HCT116 (cell line): ENCODE results near the gene ZSWIM8. TPM values are rescaled to one million over a fixed set of nuclear protein-coding genes. Genes with fewer than 3 reads are reported as not detected.

Experiments used
- ATAC-seq: fragments of 200-7000 bp; cut with Tn5 transposase; 2 replicates; pipeline ENCODE4 v1.9.1; 2020; ENCODE audit warnings: mild to moderate bottlenecking, moderate library complexity
- BruUV-seq: library from RNA; stranded (reverse); fragments of 400-500 nt; replicated peaks from 2 replicates; lab custom pipeline; 2021; lab: Mats Ljungman, UMichigan
- CTCF ChIA-PET: fragments of 300-600 bp; sonication (Branson Sonifier 250); formaldehyde crosslinking; loops from one replicate; lab custom pipeline; 2021; ENCODE audit warnings: antibody characterized with exemption; lab: Charles Lee
- POLR2A ChIA-PET: fragments of 300-600, 350-600 bp; sonication (Branson Sonifier 250); formaldehyde crosslinking; loops from one replicate; lab custom pipeline; 2021; ENCODE audit warnings: antibody characterized with exemption; lab: Charles Lee
- RAD21 ChIA-PET, 2 experiments: fragments of 300-600 bp; sonication (Branson Sonifier 250); formaldehyde crosslinking; loops; one replicate each; lab custom pipeline; 2023; ENCODE audit warnings: low total read pairs in 2 of 2; ENCODE audit not compliant: uncharacterized antibody in 2 of 2, unreplicated experiment in 2 of 2, low non-redundant PET in 1 of 2; lab: Charles Lee
- DNase-seq: peaks from one replicate; pipeline ENCODE4 v3.0.0-alpha.2; 2010; ENCODE audit warnings: low read depth, low spot score
- H2AFZ ChIP-seq: fragments of 200-600 bp; shearing (Covaris generic), sonication (generic); 2 replicates; pipeline ENCODE4 v1.6.1; 2017; ENCODE audit warnings: low read depth, mixed run types, mixed read lengths, antibody characterized with exemption, low read length; ENCODE audit not compliant: poor library complexity, severe bottlenecking
- H3K27ac ChIP-seq: 2 replicates; pipeline ENCODE4 v1.5.1; 2012; ENCODE audit warnings: low read depth, low read length
- H3K27me3 ChIP-seq: fragments of 200-600 bp; sonication (generic); 2 replicates; pipeline ENCODE4 v1.6.1; 2016; ENCODE audit warnings: mixed run types, low read length, mixed read lengths; ENCODE audit not compliant: insufficient read depth
- H3K36me3 ChIP-seq, 2 experiments: fragments of 200-500 bp in 1 of 2; fragments of 200-600 bp in 1 of 2; sonication (Bioruptor generic) in 1 of 2; sonication (generic) in 1 of 2; 2 replicates each; pipeline versions ENCODE4 v1.5.1 to v1.6.1; 2014 to 2016; ENCODE audit warnings: low read length in 2 of 2, inconsistent platforms in 1 of 2, mixed read lengths in 1 of 2, mixed run types in 1 of 2; ENCODE audit not compliant: insufficient read depth in 2 of 2, control insufficient read depth in 1 of 2
- H3K4me1 ChIP-seq, 2 experiments: fragments of 200-600 bp in 1 of 2; sonication (generic) in 1 of 2; 2 replicates each; pipeline versions ENCODE4 v1.5.1 to v1.6.1; 2012 to 2017; ENCODE audit warnings: low read length in 2 of 2, inconsistent platforms in 1 of 2, mild to moderate bottlenecking in 1 of 2, mixed read lengths in 1 of 2, mixed run types in 1 of 2, moderate library complexity in 1 of 2; ENCODE audit not compliant: insufficient read depth in 2 of 2, control insufficient read depth in 1 of 2
- H3K4me2 ChIP-seq: fragments of 200-600 bp; sonication (generic); 2 replicates; pipeline ENCODE4 v1.6.1; 2017; ENCODE audit warnings: mixed run types, low read length, mixed read lengths
- H3K4me3 ChIP-seq, 2 experiments: fragments of 200-600 bp in 1 of 2; sonication (generic) in 1 of 2; replicated peaks in 1 of 2; 2 replicates each; pipeline ENCODE4 v1.5.1; 2011 to 2016; ENCODE audit warnings: low read length in 2 of 2, control low read depth in 1 of 2, low read depth in 1 of 2, mild to moderate bottlenecking in 1 of 2, mixed read lengths in 1 of 2, mixed run types in 1 of 2
- H3K79me2 ChIP-seq: fragments of 200-600 bp; sonication (generic); 2 replicates; pipeline ENCODE4 v1.6.1; 2017; ENCODE audit warnings: mild to moderate bottlenecking, mixed run types, low read length, moderate library complexity, mixed read lengths; ENCODE audit not compliant: insufficient read depth
- H3K9ac ChIP-seq: fragments of 200-600 bp; sonication (generic); 2 replicates; pipeline ENCODE4 v1.6.1; 2016; ENCODE audit warnings: low read length, mixed read lengths
- H3K9me2 ChIP-seq: fragments of 200-600 bp; sonication (generic), shearing (Covaris generic); 2 replicates; pipeline ENCODE4 v1.6.1; 2017; ENCODE audit warnings: mixed run types, mild to moderate bottlenecking, moderate library complexity; ENCODE audit not compliant: insufficient read depth
- H3K9me3 ChIP-seq, 2 experiments: fragments of 200-500 bp in 1 of 2; fragments of 200-600 bp in 1 of 2; sonication (Bioruptor generic) in 1 of 2; sonication (generic) in 1 of 2; 2 replicates each; pipeline ENCODE4 v1.6.1; 2014 to 2017; ENCODE audit warnings: low read length in 2 of 2, mixed read lengths in 2 of 2, inconsistent platforms in 1 of 2, low read depth in 1 of 2, mild to moderate bottlenecking in 1 of 2, mixed run types in 1 of 2, moderate library complexity in 1 of 2; ENCODE audit not compliant: control insufficient read depth in 1 of 2, insufficient read depth in 1 of 2
- H4K20me1 ChIP-seq: fragments of 200-600 bp; sonication (generic), shearing (Covaris generic); 2 replicates; pipeline ENCODE4 v1.6.1; 2017; ENCODE audit warnings: mixed run types, mild to moderate bottlenecking, moderate library complexity; ENCODE audit not compliant: insufficient read depth
- CEBPB ChIP-seq: IDR thresholded peaks from 2 replicates; pipeline ENCODE4 v1.6.1; 2012; ENCODE audit warnings: low read depth
- EGR1 ChIP-seq: IDR thresholded peaks from 2 replicates; pipeline ENCODE4 v1.6.1; 2012; ENCODE audit warnings: low read depth
- ELF1 ChIP-seq: IDR thresholded peaks from 2 replicates; pipeline ENCODE4 v1.6.1; 2012; ENCODE audit warnings: low read depth, borderline replicate concordance
- MAX ChIP-seq: IDR thresholded peaks from 2 replicates; pipeline ENCODE4 v1.6.1; 2012
- POLR2A ChIP-seq: IDR thresholded peaks from 2 replicates; pipeline ENCODE4 v1.7.0; 2011; ENCODE audit warnings: borderline replicate concordance; ENCODE audit not compliant: insufficient read depth, insufficient read length; ENCODE audit errors: extremely low read depth
- RAD21 ChIP-seq: IDR thresholded peaks from 2 replicates; pipeline ENCODE4 v1.6.1; 2012; ENCODE audit warnings: low read depth, mild to moderate bottlenecking
- SRF ChIP-seq: IDR thresholded peaks from 2 replicates; pipeline ENCODE4 v1.6.1; 2012; ENCODE audit warnings: low read depth
- YY1 ChIP-seq: IDR thresholded peaks from 2 replicates; pipeline ENCODE4 v1.6.1; 2011; ENCODE audit warnings: low read length, low read depth, moderate library complexity, mild to moderate bottlenecking; ENCODE audit not compliant: insufficient replicate concordance; ENCODE audit errors: extremely low read depth
- ZBTB33 ChIP-seq: IDR thresholded peaks from 2 replicates; pipeline ENCODE4 v1.6.1; 2011; ENCODE audit warnings: mild to moderate bottlenecking, low read length, moderate library complexity; ENCODE audit not compliant: insufficient replicate concordance; ENCODE audit errors: extremely low read depth
- ZFX ChIP-seq: fragments of 450-650 bp; IDR thresholded peaks from 2 replicates; pipeline ENCODE4 v1.6.1; 2017
- intact Hi-C: fragments of 100-400 bp; cut with micrococcal nuclease; formaldehyde crosslinking; loops from 2 replicates; pipeline ENCODE4 v1.10.0; 2022
- total RNA-seq: library from RNA; stranded (reverse); gene quantifications from one replicate; pipeline ENCODE4 v1.2.1, GENCODE V29; 2021; ENCODE audit not compliant: unreplicated experiment

ZSWIM8 gene
- total RNA-seq, 1 experiment from 2014 or later = 49.9 TPM

GRCh38 chr10:73743327-73743904 is 42.0 kb upstream of the ZSWIM8 start:
- RAD21 ChIA-PET = no interaction called here

More at GRCh38 chr10:73743327-73743904, 42.0 kb upstream of the ZSWIM8 start:
- intact Hi-C loops = no loop called here
- BruUV-seq = TSS peak; percentile 96
- peak overlapping the region; percentile 91 for H3K9ac ChIP-seq
- peaks cover 2 to 22% of the 10 kb centered on the region in 2 experiments; a peak in 3 of 4 replicates for H3K4me1 ChIP-seq
- no peaks in the 10 kb centered on the region for H4K20me1 ChIP-seq
- H3K4me2 ChIP-seq = peak overlapping the region; percentile 86
- H3K9me3 ChIP-seq = no peaks in the 10 kb centered on the region
- H3K36me3 ChIP-seq = 0 out of 4 replicates have a peak, but pooled peaks cover 0 to 5% of the 10 kb centered on the region in 2 experiments
- H3K4me3 ChIP-seq = peak overlapping the region; percentile 84 to 98
- H3K79me2 ChIP-seq = peaks cover 57% of the 10 kb centered on the region
- H3K9me2 ChIP-seq = no peaks in the 10 kb centered on the region
- ChIA-PET CTCF (interaction anchor here (1.4 kb wide), 1 partner anchor 29 kb away, joined by 3 read pairs; a partner anchor contains a TSS), POLR2A (interaction anchor here (0.7 to 3.6 kb wide), 4 partner anchors 10 to 29 kb away, joined by 3 to 36 read pairs (median 6); a partner anchor contains a TSS)
- ATAC-seq (no peak; the same call in 1 of the 2 replicates), DNase-seq (no peak)
- peak overlapping the region; percentile 79 for H3K27ac ChIP-seq
- no peak overlapping the region for H2AFZ ChIP-seq
- H3K27me3 ChIP-seq = no peaks in the 10 kb centered on the region
- TF ChIP-seq ELF1 (no peak), POLR2A (no peak), ZFX (no peak), ZBTB33 (no peak), MAX (no peak), RAD21 (no peak), EGR1 (no peak), SRF (no peak), YY1 (no peak), CEBPB (no peak)
